Adipocyte (in vitro differentiated cells): ENCODE data around the gene KCNQ1.

ENCODE experiments used
- DNase-seq: peaks from one replicate; pipeline ENCODE4 v3.0.0-alpha.2; 2015; ENCODE audit warnings: low read depth
- H3K27me3 ChIP-seq: replicated peaks from 2 replicates; pipeline ENCODE4 v1.7.0; 2013; ENCODE audit warnings: mild to moderate bottlenecking, low read length, moderate library complexity; ENCODE audit not compliant: control insufficient read depth, insufficient read depth
- H3K36me3 ChIP-seq: 2 replicates; pipeline ENCODE4 v1.7.0; 2013; ENCODE audit warnings: low read length, mild to moderate bottlenecking, moderate library complexity; ENCODE audit not compliant: control insufficient read depth, insufficient read depth, severe bottlenecking
- H3K4me1 ChIP-seq: 2 replicates; pipeline ENCODE4 v1.7.0; 2013; ENCODE audit warnings: mild to moderate bottlenecking, low read length, moderate library complexity; ENCODE audit not compliant: control insufficient read depth, insufficient read depth
- H3K4me3 ChIP-seq: 2 replicates; pipeline ENCODE4 v1.7.0; 2013; ENCODE audit warnings: mild to moderate bottlenecking, low read length, moderate library complexity
- H3K9ac ChIP-seq: 2 replicates; pipeline ENCODE4 v1.7.0; 2013; ENCODE audit warnings: mild to moderate bottlenecking, low read length, moderate library complexity
- H3K9me3 ChIP-seq: 2 replicates; pipeline ENCODE4 v1.7.0; 2013; ENCODE audit warnings: mild to moderate bottlenecking, low read length, moderate library complexity; ENCODE audit not compliant: control insufficient read depth

Gene KCNQ1

GRCh38 chr11:2886936-2887335 lies 442.1 kb downstream of the KCNQ1 start:
- Histone ChIP-seq H3K27me3 (no peaks in the 10 kb centered on the region), H3K9ac (no peak overlapping the region), H3K4me3 (no peak overlapping the region), H3K9me3 (no peaks in the 10 kb centered on the region), H3K4me1 (peaks cover 22% of the 10 kb centered on the region), H3K36me3 (no peaks in the 10 kb centered on the region)
- no peak for DNase-seq

- Histone ChIP-seq H3K9me3 (no peaks in the 10 kb centered on the region), H3K9ac (no peak overlapping the region), H3K36me3 (no peaks in the 10 kb centered on the region), H3K4me1 (peaks cover 27% of the 10 kb centered on the region), H3K27me3 (no peaks in the 10 kb centered on the region), H3K4me3 (no peak overlapping the region)
- DNase-seq: no peak
These were observed 442.8 kb downstream of the KCNQ1 start for GRCh38 chr11:2887515-2888195.

GRCh38 chr11:2888266-2888968 lies 443.6 kb downstream of the KCNQ1 start:
- H3K9me3 ChIP-seq: no peaks in the 10 kb centered on the region
- no peak overlapping the region for H3K4me3 ChIP-seq
- no peak overlapping the region for H3K9ac ChIP-seq
- DNase-seq: peak; percentile 95
- H3K36me3 ChIP-seq: no peaks in the 10 kb centered on the region
- no peaks in the 10 kb centered on the region for H3K27me3 ChIP-seq
- peaks cover 24% of the 10 kb centered on the region for H3K4me1 ChIP-seq

DNA sequence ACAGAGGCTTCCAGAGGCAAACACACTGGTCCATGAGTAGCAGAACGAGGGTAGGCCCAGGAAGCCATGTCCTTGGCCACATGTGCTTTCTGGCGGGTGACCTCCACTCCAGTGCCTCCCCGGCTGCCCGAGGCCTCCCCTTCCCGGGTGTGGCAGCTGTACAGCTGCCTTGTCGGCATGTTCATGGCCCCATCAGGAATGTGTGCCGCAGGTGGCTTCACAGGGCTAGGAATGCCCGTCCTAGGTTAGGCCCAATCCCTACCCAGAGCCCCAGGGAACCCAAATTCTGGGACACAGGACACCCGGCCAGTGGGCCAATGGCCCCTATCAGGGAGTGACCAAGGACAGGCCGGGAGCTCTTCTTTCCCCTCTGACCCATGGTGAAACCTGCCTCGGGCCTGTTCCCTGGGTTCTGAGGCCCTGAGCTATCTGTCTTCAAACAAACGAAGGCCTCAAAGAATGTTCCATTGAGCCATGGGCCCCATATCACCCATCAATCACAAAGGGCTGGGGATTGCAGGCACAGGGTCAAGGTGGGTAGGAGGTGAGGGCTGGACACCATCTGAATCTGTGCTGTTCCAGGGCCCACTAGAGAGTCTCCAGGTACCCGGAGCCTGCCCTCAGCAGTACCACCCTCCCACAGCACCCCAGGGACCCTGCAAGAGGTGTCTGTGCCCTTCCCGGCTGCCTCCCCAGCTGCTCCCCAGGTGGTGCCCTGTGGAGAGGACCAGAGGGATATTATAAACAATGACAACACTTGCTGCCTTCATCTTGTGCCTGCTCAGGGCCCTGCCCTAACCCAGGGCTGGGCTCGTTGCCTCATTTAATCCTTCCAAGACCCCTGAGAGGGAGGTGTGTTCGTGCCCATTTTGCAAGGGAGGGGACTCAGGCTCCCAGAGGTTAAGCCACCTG lies 444.8 kb downstream of the KCNQ1 start:
- Histone ChIP-seq H3K36me3 (no peaks in the 10 kb centered on the region), H3K4me1 (peaks cover 24% of the 10 kb centered on the region), H3K4me3 (no peak overlapping the region), H3K9ac (no peak overlapping the region), H3K27me3 (no peaks in the 10 kb centered on the region), H3K9me3 (no peaks in the 10 kb centered on the region)
- no peak for DNase-seq

- Histone ChIP-seq H3K9ac (no peak overlapping the region), H3K4me1 (peaks cover 19% of the 10 kb centered on the region), H3K4me3 (no peak overlapping the region), H3K36me3 (no peaks in the 10 kb centered on the region), H3K27me3 (no peaks in the 10 kb centered on the region), H3K9me3 (no peaks in the 10 kb centered on the region)
- DNase-seq: no peak
These were observed 445.9 kb downstream of the KCNQ1 start for GRCh38 chr11:2890466-2891294.

DNA sequence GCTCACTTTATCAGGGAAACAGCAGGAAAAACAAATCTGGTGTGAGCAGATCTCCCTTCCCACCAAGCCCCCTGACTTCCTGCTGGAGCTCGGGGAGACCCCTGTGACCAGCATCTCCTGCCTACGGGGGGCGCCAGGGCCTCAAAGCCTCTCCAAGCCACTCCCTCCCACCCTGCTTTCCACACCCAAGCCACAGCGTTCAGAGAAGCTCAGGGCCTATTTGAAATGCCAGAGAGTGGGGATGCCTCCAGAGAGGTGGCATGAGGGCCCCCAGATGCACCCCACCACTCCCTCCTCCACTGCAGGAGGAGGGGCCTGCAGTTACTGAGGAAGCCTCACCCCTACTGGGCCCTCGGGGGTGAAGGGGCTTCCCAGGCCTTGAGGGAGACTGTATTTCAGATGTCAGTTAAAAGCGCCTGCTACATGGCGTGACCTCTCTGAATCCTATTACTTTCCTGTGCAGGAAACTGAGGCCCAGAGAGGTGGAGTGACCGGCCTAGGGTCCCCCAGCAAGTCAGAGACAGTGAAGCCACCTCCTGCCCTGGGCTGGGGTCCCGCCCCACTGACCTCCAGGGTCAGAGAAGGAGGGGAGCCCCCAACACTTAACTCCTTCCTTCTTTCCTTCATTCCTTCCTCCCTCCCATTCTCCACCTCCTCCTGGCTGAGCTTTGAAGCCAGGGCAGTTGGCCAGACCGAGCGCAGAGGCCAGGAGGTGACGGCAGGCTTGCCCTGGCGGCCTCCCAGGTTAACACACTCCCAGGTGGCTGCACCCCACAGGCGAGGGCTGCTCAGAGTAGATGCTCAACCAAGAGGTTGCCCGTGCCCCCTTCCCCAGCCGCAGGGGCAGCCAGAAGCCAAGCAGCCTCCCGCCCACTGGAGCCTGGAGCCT lies 446.8 kb downstream of the KCNQ1 start:
- no peaks in the 10 kb centered on the region for H3K36me3 ChIP-seq
- H3K27me3 ChIP-seq: no peaks in the 10 kb centered on the region
- no peaks in the 10 kb centered on the region for H3K9me3 ChIP-seq
- peak overlapping the region; percentile 43 for H3K4me3 ChIP-seq
- H3K9ac ChIP-seq: peak overlapping the region; percentile 37
- no peak for DNase-seq
- peaks cover 16% of the 10 kb centered on the region for H3K4me1 ChIP-seq

- no peaks in the 10 kb centered on the region for H3K9me3 ChIP-seq
- H3K9ac ChIP-seq: peak overlapping the region; percentile 62
- no peaks in the 10 kb centered on the region for H3K27me3 ChIP-seq
- H3K4me3 ChIP-seq: peak overlapping the region; percentile 55
- peaks cover 15% of the 10 kb centered on the region for H3K4me1 ChIP-seq
- DNase-seq: peak; percentile 67
- no peaks in the 10 kb centered on the region for H3K36me3 ChIP-seq
These were observed 447.6 kb downstream of the KCNQ1 start for GRCh38 chr11:2892215-2892966.

GRCh38 chr11:2892967-2893528 lies 448.2 kb downstream of the KCNQ1 start:
- H3K4me3 ChIP-seq: peak overlapping the region; percentile 55
- H3K27me3 ChIP-seq: no peaks in the 10 kb centered on the region
- peaks cover 11% of the 10 kb centered on the region for H3K4me1 ChIP-seq
- no peaks in the 10 kb centered on the region for H3K36me3 ChIP-seq
- peak overlapping the region; percentile 62 for H3K9ac ChIP-seq
- DNase-seq: no peak
- H3K9me3 ChIP-seq: no peaks in the 10 kb centered on the region

DNA sequence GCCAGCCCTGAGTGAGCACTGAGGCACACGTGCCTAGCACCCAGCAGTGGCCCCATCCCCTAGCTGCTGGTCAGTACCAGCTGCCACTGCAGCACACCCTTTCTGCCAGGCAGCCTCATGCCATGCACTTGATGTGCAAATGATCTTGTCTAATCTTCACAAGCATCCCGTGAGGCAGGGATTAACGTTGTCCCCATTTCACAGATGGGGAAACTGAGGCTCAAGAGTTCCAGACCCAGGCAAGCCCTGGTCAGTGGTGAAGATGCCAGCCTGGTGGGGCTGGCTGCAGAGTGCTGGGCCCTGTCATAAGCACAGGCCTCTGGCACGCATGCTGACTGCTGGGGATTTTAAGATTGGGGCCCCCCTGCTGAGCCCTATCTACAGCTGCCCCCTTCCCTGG lies 449.1 kb downstream of the KCNQ1 start:
- H3K27me3 ChIP-seq: no peaks in the 10 kb centered on the region

More for the DNA sequence above, 449.1 kb downstream of the KCNQ1 start:
- H3K9ac ChIP-seq: no peak overlapping the region
- no peak overlapping the region for H3K4me3 ChIP-seq
- peaks cover 15% of the 10 kb centered on the region for H3K4me1 ChIP-seq
- H3K36me3 ChIP-seq: no peaks in the 10 kb centered on the region
- no peaks in the 10 kb centered on the region for H3K9me3 ChIP-seq
- DNase-seq: no peak
